Adrenal gland (tissue), 12 donors: ENCODE measurements around the gene NR5A1. TPM values are rescaled to one million over a fixed set of nuclear protein-coding genes. Genes with fewer than 3 reads are reported as not detected.

Experiments
- DNase-seq, 7 donors: peaks; one replicate each; pipeline ENCODE4 v3.0.0-alpha.2; 2019 to 2020
- H3K27ac ChIP-seq, 5 donors: fragments of 200-600 bp; sonication (generic) in 4 of 5; 1 replicate in 3 of 5; 2 replicates in 2 of 5; pipeline versions ENCODE4 v1.5.1 to v1.8.0; 2016 to 2020; ENCODE audit warnings: mild to moderate bottlenecking in 1 of 5
- H3K27me3 ChIP-seq: fragments of 200-600 bp; 2 replicates; pipeline ENCODE4 v1.8.0; 2021
- H3K36me3 ChIP-seq, 2 donors: fragments of 200-600 bp; replicated peaks in 1 of 2; 1 replicate in 1 of 2; 2 replicates in 1 of 2; pipeline versions ENCODE4 v1.5.1 to v1.8.0; 2018 to 2022
- H3K4me1 ChIP-seq, 2 donors: fragments of 200-600 bp; replicated peaks in 1 of 2; 1 replicate in 1 of 2; 2 replicates in 1 of 2; pipeline versions ENCODE4 v1.5.1 to v1.8.0; 2018 to 2021
- H3K4me3 ChIP-seq, 4 donors: fragments of 200-600 bp; sonication (generic) in 3 of 4; one replicate each; pipeline ENCODE4 v1.5.1; 2016 to 2018
- H3K9me3 ChIP-seq, 3 donors: fragments of 200-600 bp; sonication (generic) in 1 of 3; replicated peaks in 1 of 3; 1 replicate in 2 of 3; 2 replicates in 1 of 3; pipeline versions ENCODE4 v1.5.1 to v1.8.0; 2016 to 2021
- POLR2A ChIP-seq, 2 donors: fragments of 450-650 bp; IDR thresholded peaks; one replicate each; pipeline ENCODE4 v1.6.1; 2017; ENCODE audit warnings: antibody characterized with exemption in 2 of 2, mild to moderate bottlenecking in 2 of 2, moderate library complexity in 1 of 2
- WGBS, 4 donors: extraction: QIAGEN DNeasy Blood & Tissue Kit in 2 of 4; methylation state at CpG; one replicate each; pipeline versions ENCODE4 v1.1.5 to v1.1.7; 2013 to 2017; 5-methylcytosine and 5-hydroxymethylcytosine counted together
- intact Hi-C, 2 donors: fragments of 100-400 bp; cut with DNase I; formaldehyde crosslinking; loops; one replicate each; pipeline versions ENCODE4 v1.14.1 to v1.15.0; 2022 to 2023
- polyA plus RNA-seq, 3 donors: library from polyadenylated mRNA; stranded (reverse); fragments of 200-250 nt in 2 of 3; fragments of 350-450 nt in 1 of 3; fragmentation: Illumina TruSeq in 1 of 3; extraction: RNeasy Lipid Tissue Mini Kit (QIAGEN cat#74804) in 1 of 3; gene quantifications; one replicate each; pipeline ENCODE4 v1.2.3, GENCODE V29; 2013 to 2014
- total RNA-seq, 9 donors: library from RNA; depleted of rRNA in 4 of 9; stranded (reverse); fragments of >200 nt in 4 of 9; fragments of 120-200 nt in 1 of 9; fragmentation: NEBNext Ultra II Directional in 1 of 9; extraction: Animal tissue kit (Norgen Biotek cat#: 25700) in 1 of 9; gene quantifications; one replicate each; pipeline versions ENCODE4 v1.1.0 to v1.2.4, GENCODE V29; 2013 to 2023
- TF ChIP-seq, protein P1 (sequence below), 6 experiments: fragments of 450-650 bp in 4 of 6; fragments of 200-600 bp in 2 of 6; sonication (generic) in 1 of 6; IDR thresholded peaks; 1 replicate in 5 of 6; 2 replicates in 1 of 6; pipeline versions ENCODE4 v1.5.1 to v1.8.0; 2016 to 2021; ENCODE audit warnings: antibody characterized with exemption in 6 of 6, mild to moderate bottlenecking in 2 of 6, moderate library complexity in 1 of 6
- donor health status: healthy with polysubstance abuse.
- donor health status: Bipolar disorder and iron deficiency.
- donor health status: DM: yes; HTN: yes; CAD: no.
- donor health status: DM: no; HTN: no; CAD: no.
- donor health status: DM: no; HTN: no; CAD: no.
- donor health status: DM: yes; HTN: yes; CAD: no.

Gene NR5A1
- total and polyA plus RNA-seq, 12 donors: 110 to 637 (median 216) TPM

DNA sequence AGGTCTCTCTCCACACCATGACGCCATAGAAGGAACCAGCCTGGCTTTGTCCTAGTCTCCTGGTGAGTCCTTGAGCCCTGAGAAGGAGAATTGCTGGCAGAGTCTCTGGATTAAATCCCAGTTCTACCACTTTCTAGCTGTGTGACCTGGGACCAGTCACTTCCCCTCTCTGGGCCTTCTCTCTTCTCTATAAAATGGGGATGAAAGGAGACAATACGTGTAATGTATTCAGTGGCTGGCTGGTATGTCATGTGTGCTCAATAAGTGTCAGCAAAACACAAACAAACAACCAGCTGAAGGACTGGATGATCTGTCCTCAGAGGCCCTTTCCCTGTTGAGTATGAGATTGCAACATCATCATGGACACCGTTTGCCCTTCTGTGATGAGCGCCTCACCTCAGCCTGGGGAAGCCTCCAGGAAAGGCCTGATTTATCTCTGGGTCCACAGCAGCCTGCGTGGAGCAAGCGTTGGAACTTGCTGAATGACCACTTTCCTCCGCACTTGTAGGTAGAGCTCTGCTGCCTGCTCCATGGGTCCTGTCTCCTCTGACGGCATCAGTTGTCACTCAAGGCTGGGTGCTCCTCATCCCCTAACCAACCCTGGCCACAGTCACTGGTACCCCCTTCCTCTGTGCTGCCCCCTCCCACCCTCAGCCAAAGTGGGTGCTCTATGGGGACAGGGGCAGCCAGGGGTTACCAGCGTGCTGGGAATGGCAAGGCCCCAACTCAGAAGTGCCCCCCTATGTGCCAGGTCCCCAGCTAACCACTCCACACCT lies 3.6 kb upstream of the NR5A1 start:
- peak overlapping the region; percentile 38 to 77 (median 58) for H3K27ac ChIP-seq
- 38 to 59% (median 53%) methylated on average over 2 to 9 of the region's 9 CpGs for WGBS, 4 donors
- intact Hi-C loops: no loop called here

DNA sequence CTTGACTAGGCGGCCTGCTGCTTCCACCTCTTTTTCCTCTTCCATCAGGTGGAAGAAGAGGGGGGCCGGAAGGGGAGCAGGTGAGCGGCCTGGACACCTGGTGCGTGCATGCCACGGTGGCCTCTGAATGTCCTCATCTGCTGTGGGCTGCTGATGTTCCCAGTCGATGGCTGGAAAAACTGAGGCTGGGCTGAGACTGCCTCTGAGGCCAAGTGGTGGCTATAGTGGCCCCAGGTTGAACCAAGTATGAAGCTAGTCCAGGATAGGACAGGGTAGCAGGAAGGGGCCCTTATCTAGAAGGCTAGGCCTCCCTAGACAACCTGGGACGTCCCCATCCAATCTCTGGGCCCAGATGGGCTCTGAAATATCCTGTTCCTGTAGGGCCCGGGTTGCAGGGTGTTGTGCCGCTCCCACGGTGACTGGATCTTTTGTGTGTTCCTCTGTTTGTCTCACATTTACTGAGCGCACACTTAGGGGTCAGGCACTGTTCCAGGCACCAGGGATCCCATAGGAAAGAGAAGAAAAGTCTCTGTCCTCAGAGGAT lies 753 bp upstream of the NR5A1 start:
- peaks cover 22 to 42% of the 10 kb centered on the region in 2 donors for H3K4me1 ChIP-seq
- peaks cover 9% of the 10 kb centered on the region for H3K27me3 ChIP-seq
- WGBS, 4 donors: 62 to 83% (median 78%) methylated on average over 6 to 11 of the region's 11 CpGs
- no peaks in the 10 kb centered on the region for H3K36me3 ChIP-seq
- peak overlapping the region; percentile 81 to 95 (median 90) for H3K27ac ChIP-seq
- H3K4me3 ChIP-seq: peak overlapping the region in 1 of 4 donors; percentile 76
- peak in 2 of 7 donors; percentile 20 to 33 for DNase-seq
- no peaks in the 10 kb centered on the region for H3K9me3 ChIP-seq
- TF ChIP-seq POLR2A (IDR thresholded peaks at IDR 0.05): no peak
- TF ChIP-seq, protein P1, sequence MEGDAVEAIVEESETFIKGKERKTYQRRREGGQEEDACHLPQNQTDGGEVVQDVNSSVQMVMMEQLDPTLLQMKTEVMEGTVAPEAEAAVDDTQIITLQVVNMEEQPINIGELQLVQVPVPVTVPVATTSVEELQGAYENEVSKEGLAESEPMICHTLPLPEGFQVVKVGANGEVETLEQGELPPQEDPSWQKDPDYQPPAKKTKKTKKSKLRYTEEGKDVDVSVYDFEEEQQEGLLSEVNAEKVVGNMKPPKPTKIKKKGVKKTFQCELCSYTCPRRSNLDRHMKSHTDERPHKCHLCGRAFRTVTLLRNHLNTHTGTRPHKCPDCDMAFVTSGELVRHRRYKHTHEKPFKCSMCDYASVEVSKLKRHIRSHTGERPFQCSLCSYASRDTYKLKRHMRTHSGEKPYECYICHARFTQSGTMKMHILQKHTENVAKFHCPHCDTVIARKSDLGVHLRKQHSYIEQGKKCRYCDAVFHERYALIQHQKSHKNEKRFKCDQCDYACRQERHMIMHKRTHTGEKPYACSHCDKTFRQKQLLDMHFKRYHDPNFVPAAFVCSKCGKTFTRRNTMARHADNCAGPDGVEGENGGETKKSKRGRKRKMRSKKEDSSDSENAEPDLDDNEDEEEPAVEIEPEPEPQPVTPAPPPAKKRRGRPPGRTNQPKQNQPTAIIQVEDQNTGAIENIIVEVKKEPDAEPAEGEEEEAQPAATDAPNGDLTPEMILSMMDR (IDR thresholded peaks at IDR 0.05): no peak
- intact Hi-C loops: no loop called here

More for the DNA sequence above, 3.6 kb upstream of the NR5A1 start:
- Histone ChIP-seq H3K4me1 (peaks cover 25 to 41% of the 10 kb centered on the region in 2 donors), H3K27me3 (no peaks in the 10 kb centered on the region), H3K4me3 (no peak overlapping the region), H3K36me3 (no peaks in the 10 kb centered on the region), H3K9me3 (no peaks in the 10 kb centered on the region)
- peak in 1 of 2 donors; percentile 18 for TF ChIP-seq POLR2A (IDR thresholded peaks at IDR 0.05)
- TF ChIP-seq, protein P1 (IDR thresholded peaks at IDR 0.05): no peak
- DNase-seq: peak; percentile 48 to 88 (median 75)

DNA sequence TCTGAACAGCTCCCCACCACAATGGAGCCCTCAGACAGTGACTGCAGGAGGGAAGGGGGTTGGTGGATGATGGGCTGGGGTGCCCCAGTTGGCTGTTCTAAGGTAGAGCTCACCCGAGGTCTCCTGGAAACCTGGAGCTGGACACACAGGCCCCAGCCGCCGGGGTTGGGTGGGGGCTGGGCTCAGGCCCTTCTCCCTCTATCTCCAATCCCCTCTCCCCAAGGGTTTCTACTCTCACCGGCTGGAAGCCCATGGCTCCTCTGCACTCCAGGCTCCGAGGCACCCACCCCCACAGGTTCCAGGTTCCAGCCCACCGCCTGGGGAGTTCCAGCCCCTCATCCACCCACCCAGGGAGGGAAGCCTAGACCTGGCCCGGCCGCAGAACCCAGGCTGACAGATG lies 766 bp downstream of the NR5A1 start:
- Histone ChIP-seq H3K27ac (peak overlapping the region; percentile 59 to 95 (median 90)), H3K9me3 (no peaks in the 10 kb centered on the region), H3K4me1 (peaks cover 22 to 31% of the 10 kb centered on the region in 2 donors), H3K4me3 (peak overlapping the region in 3 of 4 donors; percentile 38 to 76 (median 69)), H3K36me3 (no peaks in the 10 kb centered on the region), H3K27me3 (peaks cover 12% of the 10 kb centered on the region)
- DNase-seq: peak in 4 of 7 donors; percentile 33 to 45 (median 39)
- 45 to 47% methylated on average over 8 of the region's 8 CpGs; no CpG with 5 or more reads in 2 of the 4 donors for WGBS, 4 donors
- TF ChIP-seq POLR2A (IDR thresholded peaks at IDR 0.05): no peak
- TF ChIP-seq, protein P1 (IDR thresholded peaks at IDR 0.05): no peak
- intact Hi-C loops: no loop called here

DNA sequence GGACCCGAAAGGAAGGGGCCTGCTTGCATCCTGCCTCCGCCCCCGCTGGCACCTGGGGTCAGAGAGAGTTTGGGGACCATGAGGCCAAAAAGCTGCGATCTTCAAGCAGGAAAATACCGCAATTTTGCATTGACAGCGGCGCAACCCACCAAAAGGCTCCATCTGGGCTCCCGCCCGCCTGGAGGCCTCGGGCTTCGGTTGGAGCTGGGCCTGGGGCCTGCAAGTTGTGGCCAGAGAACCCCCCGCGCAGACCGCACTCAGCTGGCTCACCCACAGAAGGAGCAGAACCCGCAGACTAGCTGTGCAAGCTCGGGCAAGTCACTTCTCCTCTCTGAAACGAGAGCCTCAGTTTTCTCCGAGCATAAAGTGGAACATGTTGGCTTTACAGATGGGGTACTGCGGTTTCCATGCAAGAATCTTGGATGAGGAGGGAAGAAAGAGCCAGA lies 1.3 kb downstream of the NR5A1 start:
- no peak for TF ChIP-seq POLR2A (IDR thresholded peaks at IDR 0.05)
- TF ChIP-seq, protein P1 (IDR thresholded peaks at IDR 0.05): no peak
- H3K27me3 ChIP-seq: peaks cover 12% of the 10 kb centered on the region

More for the DNA sequence above, 1.3 kb downstream of the NR5A1 start:
- 44 to 70% (median 54%) methylated on average over 11 to 19 of the region's 19 CpGs for WGBS, 4 donors
- Histone ChIP-seq H3K4me1 (peaks cover 26 to 33% of the 10 kb centered on the region in 2 donors), H3K27ac (peak overlapping the region in 4 of 5 donors; percentile 90 to 95 (median 92)), H3K36me3 (no peaks in the 10 kb centered on the region), H3K9me3 (no peaks in the 10 kb centered on the region), H3K4me3 (peak overlapping the region in 3 of 4 donors; percentile 28 to 76 (median 38))
- intact Hi-C loops: no loop called here
- peak in 3 of 7 donors; percentile 21 to 32 (median 27) for DNase-seq
